D341Med (cell line): ENCODE data around the gene YIPF5.

Experiments
- DNase-seq: peaks from one replicate; pipeline ENCODE4 v3.0.0; 2012; ENCODE audit warnings: low spot score

YIPF5 gene

DNA sequence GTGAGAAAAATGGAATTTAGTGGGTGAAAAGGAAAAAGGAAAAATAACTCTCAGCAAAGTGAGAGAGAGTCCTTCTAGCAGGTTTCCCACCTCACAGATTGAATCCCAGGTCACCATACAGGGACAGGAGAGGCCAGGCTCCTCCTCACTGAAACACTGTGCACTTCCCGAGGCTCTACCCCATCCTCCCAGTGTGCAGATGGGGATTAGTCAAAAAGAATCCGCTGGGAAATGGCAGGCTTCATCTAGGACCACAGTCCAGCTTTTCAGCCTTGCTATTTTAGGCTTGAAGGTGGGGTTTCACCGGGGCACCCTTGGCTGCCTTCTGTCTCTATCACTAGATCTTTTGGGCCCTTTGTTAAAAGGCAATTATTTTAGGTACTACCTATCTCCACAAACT, 47.8 kb downstream of the YIPF5 start:
- peak; percentile 71 for DNase-seq

DNA sequence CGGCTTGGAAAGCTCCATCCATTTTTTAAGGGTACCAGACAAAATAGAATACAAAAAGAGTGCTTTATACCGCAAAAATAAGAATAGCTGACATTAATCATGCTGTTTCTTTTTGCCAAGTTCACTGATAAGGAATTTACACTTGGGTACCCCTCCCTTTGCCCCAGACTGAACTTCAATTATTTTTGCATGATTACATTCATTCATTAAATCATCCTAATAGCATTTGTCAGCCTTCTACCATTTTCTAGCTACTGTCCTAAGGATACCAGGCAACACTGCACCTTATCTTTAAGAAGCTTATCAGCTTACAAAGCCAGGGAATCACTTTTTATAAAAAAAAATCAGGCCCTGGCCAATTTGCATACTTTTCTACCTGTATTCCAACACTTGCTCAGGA, 48.4 kb downstream of the YIPF5 start:
- peak; percentile 38 for DNase-seq

DNA sequence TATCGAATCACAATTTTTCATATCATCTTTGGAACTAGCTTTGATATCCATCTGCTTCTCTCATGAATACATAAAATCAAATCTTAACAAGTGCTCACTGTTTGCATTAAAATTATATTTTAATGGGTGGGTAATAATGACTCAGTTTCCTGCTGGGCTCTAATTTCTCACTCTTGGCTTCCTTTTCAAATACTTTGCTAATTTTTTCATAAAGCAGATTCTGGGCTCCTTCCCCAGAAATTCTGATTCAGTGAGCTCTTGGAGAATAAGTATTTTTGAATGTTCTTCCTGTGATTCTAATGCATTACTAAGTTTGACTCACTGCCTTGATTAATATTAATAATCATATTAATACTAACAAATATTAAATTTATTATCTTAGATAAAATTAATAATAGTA, 48.9 kb downstream of the YIPF5 start:
- no peak for DNase-seq

DNA sequence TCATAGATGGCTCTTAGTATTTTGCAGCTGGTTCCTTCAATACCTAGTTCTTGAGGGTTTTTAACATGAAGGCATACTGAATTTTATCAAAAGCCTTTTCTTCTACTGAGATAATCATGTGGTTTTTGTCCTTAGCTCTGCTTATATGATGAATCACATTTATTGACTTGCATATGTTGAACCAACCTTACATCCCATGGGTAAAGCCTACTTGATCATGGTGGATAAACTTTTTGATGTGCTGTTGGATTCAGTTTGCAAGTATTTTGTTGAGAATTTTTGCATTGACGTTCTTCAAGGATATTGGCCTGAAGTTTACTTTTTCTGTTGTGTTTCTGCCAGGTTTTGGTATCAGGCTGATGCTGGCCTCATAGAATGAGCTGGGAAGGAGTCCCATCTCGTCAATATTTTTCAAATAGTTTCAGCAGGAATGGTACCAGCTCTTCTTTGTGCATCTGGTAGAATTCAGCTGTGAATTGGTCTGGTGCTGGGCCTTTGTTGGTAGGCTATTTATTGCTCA, 49.7 kb downstream of the YIPF5 start:
- no peak for DNase-seq

DNA sequence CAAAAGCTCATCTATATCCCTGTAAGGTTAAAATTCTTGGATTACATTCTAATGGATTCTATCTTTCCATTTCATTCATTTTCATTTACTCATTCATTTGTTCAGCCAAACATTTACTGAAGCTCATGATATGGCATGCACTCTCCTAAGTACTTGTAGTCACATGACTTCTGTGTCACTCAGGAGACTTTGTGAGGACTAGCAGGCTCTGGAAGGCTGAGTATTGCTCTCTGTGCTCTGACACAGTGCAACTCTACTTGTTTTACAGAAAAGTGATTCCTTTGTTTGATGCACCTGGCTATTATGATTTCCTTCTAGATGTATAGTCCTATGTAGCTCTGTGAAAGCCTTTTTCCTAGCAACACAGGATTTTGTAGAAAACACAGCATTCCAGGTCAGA, 53.0 kb downstream of the YIPF5 start:
- DNase-seq: no peak

DNA sequence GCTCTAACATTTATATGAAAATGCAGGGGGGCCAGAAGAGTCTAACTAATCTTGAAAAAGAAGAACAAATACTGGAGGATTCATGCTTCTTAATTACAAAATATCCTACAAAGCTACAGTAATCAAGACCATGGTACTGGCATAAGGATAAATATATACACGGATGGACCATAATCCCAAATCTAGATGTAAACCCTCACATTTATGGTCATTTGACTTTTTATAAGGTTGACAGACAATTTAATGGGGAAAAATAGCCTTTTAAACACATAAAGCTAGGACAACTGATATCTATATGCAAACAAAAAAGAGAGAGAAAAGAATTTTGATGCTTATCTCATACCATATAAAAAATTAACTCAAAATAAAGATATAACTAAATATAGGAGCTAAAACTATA, 55.9 kb downstream of the YIPF5 start:
- no peak for DNase-seq
